Activated T-cell treated with anti-CD3 and anti-CD28 coated beads for 48 hours (primary cell): Measurements from ENCODE around the gene TOMM40L.
A peak's percentile ranks its signal among the peaks of the same experiment; 100 is the strongest.
"Not testable (repeated sequence)": the region's sequence is repeated elsewhere in the genome, so short reads cannot be mapped to it uniquely, and the experiment has no call there.

ENCODE experiments used
- DNase-seq: peaks from one replicate; pipeline ENCODE4 v3.0.0-alpha.2; 2020; ENCODE audit warnings: low read depth

TOMM40L gene

GRCh38 chr1:161257109-161257508 is 31.2 kb downstream of the TOMM40L start:
- not testable (repeated sequence) for DNase-seq

- peak; percentile 41 for DNase-seq
Observed at GRCh38 chr1:161258439-161259344, 32.8 kb downstream of the TOMM40L start, which contains the start of gene PCP4L1. TSS of gene PCP4L1 (plus strand) at chr1:161258745. CDS start at chr1:161258975, 230 bp downstream.

DNA sequence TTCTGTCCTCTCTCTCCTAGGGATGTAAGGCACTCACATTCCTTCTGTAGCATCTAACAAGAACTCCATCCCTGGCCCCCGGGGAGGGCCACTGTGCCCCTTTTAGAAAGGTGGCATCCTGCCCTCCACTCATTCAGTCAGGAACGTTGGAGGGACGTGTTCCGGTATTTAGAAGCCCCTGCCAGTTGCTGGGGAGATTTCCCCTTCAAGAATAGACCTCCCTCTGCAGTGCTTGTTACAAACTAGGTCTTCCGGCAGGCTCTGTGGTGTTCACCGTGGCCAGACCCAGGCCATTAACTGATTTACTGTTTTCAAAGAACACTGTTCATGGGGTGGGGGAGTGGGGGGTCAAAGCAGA is 33.5 kb downstream of the TOMM40L start:
- no peak for DNase-seq

DNA sequence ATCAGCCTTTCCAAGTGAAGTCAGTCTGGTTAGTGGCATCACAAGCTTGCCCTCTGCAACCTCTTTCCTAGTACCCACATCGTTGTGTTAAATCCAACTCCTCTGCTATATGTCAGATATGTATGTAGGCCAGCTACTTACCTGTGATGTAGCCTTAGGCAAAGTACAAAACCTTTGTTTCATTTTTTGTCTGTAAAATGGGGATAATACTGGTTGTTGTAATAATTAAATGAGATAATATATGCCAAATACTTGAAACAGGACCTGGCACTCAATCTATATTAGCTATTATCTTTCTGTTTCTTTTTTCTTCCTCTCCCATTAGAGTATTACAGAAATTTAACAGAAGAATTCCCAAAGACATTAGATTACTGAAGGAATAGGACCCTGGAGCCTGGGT is 33.9 kb downstream of the TOMM40L start:
- DNase-seq = no peak

DNA sequence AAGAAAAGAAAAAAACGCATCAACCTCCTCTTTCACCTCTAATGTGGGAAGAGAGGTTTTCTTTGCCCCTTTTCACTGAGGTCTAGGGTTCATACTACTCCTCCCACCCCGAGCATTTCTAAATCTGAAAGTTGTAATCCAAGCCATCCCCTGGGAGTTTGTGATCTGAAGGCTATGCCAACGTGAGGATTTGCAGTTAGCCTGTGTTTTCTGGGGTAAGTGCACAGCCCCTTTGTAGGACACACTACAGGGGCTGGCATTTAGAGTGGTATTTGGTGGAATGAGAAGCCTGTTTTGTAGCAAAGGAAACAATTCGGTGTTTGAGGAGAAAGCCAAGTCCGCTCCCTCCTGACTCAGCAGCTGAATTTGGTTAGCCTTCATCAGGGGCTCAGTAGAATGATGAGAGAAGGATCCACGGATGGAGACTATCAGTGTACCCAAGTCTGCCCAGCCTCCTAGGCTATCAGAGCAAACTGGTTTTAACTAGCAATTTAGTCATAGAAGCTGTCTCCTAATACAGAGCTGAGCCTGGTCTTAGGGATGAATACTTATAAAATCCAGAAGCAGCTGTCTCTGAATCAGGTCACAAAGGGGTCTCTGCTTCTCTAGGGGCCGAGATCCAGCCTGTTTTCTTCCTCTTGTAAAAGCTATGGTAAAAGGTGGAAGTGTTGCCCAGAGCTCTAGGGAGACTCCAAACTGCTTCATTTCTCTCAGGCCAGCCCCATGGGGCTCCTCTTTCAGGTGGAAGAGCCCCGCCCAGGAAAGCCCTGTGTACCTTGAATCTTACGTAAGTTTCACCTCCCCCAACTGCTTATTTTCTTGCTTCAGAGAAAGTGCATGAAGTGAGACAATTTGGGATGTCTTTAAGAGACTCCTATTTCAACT is 34.8 kb downstream of the TOMM40L start:
- DNase-seq = no peak

DNA sequence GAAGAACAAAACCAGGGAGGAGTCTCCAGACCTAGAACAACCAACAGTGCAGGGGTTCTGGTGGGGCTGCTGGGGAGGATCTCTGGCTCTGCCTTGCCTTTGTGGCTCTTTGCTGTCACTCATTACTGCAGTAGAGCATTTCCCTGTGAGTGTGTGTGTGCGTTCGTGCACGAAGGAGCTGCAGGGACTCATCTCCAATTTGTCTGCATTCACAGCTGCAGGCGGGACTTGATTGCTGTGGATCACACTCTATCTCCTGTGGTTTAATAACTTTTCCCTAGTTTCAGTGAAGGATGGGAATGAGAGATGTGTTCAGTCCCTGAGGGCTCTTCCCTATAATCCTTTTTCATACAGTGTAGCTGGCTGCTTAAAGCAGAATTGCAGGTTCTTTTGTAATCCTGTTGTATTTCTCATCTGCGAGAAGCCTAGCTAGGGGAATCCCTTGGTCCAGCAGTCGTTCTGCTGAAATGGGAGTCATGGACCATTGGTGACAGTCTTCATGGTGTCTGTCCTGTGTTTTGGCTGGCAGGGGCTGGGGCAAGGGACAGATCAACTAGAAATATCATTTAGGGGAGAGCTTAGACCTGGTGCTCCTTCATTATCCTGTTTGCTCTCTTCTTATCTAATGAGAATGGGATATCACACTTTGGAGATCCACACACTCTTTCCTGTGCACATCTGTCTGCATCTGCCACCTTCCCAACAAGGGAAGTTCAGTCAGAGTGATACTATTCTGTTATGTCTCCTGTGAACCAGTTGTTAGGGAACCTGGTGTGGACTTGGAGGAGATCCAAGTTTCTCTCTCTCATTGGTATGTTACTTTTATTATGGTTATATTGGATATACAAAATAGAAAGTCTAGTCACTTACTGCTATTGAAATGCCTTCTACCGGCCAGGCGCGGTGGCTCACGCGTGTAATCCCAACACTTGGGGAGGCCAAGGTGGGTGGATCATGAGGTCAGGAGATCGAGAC is 35.7 kb downstream of the TOMM40L start:
- DNase-seq = no peak

DNA sequence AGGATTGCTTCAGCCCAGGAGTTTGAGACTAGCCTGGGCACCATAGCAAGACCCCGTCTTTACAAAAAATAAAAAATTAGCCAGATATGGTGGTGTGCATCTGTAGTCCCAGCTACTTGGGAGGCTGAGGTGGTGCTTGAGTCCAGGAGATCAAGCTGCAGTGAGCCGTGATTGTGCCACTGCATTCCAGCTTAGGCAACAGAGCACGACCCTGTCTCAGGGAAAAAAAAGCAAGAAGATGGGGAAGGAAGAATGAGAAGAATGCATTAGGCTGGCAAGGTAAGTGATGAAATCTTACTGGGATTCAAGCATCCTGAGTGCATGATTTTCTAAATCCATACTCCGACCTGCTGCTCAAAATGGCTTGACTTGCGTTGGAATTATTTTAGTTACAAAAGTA is 39.4 kb downstream of the TOMM40L start:
- no peak for DNase-seq

GRCh38 chr1:161266202-161266601 is 40.3 kb downstream of the TOMM40L start:
- no peak for DNase-seq

DNA sequence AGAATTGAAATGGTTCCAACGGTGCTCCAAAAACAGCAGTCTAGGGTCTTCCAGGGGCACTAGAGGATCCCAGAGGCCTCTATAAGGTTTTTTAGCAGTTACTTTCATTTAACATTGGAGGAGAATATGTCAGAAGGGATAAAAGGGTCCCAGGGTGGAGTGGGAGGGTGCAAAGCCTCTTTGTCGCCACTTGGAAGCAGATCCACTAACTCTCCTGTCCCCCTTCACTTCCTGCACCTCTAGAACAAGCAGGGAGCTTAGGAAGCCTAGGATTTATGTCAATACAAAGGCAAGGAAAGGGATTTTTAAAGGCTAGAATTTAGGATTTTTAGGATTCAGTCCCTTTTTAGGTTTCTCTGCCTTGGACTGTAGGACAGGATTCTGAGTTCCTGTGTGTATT is 41.0 kb downstream of the TOMM40L start:
- no peak for DNase-seq

DNA sequence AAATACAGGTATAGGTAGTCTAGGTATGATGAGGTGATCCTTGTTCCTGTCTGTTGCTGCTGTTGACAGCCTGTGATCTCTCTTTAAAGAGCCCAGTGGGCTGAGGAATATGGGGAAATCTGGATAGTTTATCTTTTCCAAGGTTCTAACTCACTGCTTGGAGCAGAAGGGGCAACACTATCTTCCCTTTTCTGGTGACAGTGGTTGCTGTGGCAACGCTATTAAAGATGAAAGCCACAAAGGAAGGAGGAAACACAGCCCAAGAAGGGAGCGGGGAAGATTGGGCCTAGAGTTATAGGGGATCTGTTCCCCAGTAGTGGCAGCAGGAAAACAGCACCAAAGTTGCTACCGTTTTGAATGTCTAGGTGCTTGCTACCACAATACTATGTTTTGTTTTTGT is 41.5 kb downstream of the TOMM40L start:
- DNase-seq = no peak

DNA sequence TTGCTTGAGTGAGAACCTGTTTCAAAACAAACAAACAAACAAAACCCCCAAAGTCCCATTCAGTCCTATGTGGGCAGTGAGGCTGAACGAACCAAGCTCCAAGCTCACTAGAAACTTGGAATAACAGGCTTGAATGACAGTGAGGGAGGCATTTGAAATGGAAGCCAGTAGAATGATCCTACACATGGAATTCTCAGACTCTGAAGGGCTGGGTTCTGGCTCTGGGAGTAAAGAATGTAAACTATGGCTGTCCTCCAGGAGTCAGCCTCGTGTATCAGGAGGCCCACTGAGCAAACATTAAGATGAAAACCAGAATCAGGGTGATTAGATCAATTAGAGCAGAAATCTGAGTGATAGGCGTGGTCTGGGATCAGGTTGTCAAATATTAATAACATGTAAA is 47.5 kb downstream of the TOMM40L start:
- DNase-seq = no peak

DNA sequence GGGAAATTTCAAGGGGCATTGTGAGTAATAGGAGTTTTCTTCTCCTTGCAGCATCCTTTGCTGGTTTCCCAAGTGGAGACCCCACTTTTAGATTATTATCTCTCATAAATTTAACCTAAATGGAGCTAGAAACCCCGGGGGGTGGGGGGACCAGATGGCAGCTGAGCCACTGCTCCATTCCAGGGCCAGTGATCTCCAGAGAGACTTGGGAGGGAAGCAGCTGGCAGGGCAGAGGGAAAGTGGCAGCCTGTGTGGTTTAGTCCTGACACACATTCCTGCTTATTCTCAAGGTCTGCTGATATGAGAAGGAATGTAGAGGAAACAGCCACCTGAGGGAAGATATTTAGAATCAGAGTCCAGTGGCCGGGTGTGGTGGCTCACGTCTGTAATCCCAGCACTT is 49.0 kb downstream of the TOMM40L start:
- DNase-seq = no peak
